Activated T-helper 2 cell treated with anti-CD3 and anti-CD28 coated beads, Interferon-gamma antibody, Interleukin-2, Interleukin-4, amounts not matched to agents 10 μg/mL and 5 μg/mL and 100 μg/mL, durations not matched to agents 14 hours and 24 hours and 36 hours (primary cell): ENCODE results near the gene FOXP2. TPM values are rescaled to one million over a fixed set of nuclear protein-coding genes. Genes with fewer than 3 reads are reported as not detected.
"Not testable (repeated sequence)": the region's sequence is repeated elsewhere in the genome, so short reads cannot be mapped to it uniquely, and the experiment has no call there.

Experiments used
- DNase-seq: peaks from one replicate; pipeline ENCODE4 v3.0.0; 2021; ENCODE audit warnings: low spot score
- H3K27ac Mint-ChIP-seq: one replicate; pipeline ENCODE4 v1.8.0; 2021; ENCODE audit warnings: mixed read lengths
- H3K27me3 Mint-ChIP-seq: one replicate; pipeline ENCODE4 v1.8.0; 2021; ENCODE audit warnings: low read depth, mixed read lengths
- H3K36me3 Mint-ChIP-seq: one replicate; pipeline ENCODE4 v1.8.0; 2021; ENCODE audit warnings: low read depth, mixed read lengths
- H3K4me1 Mint-ChIP-seq: one replicate; pipeline ENCODE4 v1.8.0; 2021; ENCODE audit warnings: low read depth, mixed read lengths
- H3K4me3 Mint-ChIP-seq: one replicate; pipeline ENCODE4 v1.8.0; 2021; ENCODE audit warnings: low read depth, mild to moderate bottlenecking, moderate library complexity, mixed read lengths
- H3K9me3 Mint-ChIP-seq: one replicate; pipeline ENCODE4 v1.8.0; 2021; ENCODE audit warnings: mixed read lengths
- intact Hi-C: fragments of 100-400 bp; cut with micrococcal nuclease; formaldehyde crosslinking; loops from one replicate; pipeline ENCODE4 v1.15.1; 2023
- total RNA-seq: library from RNA; stranded (reverse); gene quantifications from 2 replicates; pipeline ENCODE4 v1.2.3, GENCODE V29; 2022

The FOXP2 gene
- total RNA-seq, 1 donor from 2014 or later, result 0.05 TPM

- no peak overlapping the region for H3K27ac Mint-ChIP-seq
- H3K9me3 Mint-ChIP-seq, result peaks cover 13% of the 10 kb centered on the region
- intact Hi-C loops, result no loop called here
- H3K27me3 Mint-ChIP-seq, result no peaks in the 10 kb centered on the region
- H3K4me1 Mint-ChIP-seq, result no peaks in the 10 kb centered on the region
- H3K4me3 Mint-ChIP-seq, result no peak overlapping the region
- DNase-seq, result no peak
- H3K36me3 Mint-ChIP-seq, result no peaks in the 10 kb centered on the region
Observed at GRCh38 chr7:114487174-114487573, 72.6 kb downstream of the FOXP2 start.

GRCh38 chr7:114488696-114489095 is 74.1 kb downstream of the FOXP2 start:
- DNase-seq, result no peak
- Mint-ChIP-seq H3K9me3 (peaks cover 13% of the 10 kb centered on the region), H3K27ac (no peak overlapping the region), H3K4me3 (no peak overlapping the region), H3K27me3 (no peaks in the 10 kb centered on the region), H3K4me1 (no peaks in the 10 kb centered on the region), H3K36me3 (no peaks in the 10 kb centered on the region)
- intact Hi-C loops, result no loop called here

GRCh38 chr7:114497491-114497890 is 82.9 kb downstream of the FOXP2 start:
- H3K27ac Mint-ChIP-seq, H3K36me3 Mint-ChIP-seq, H3K4me3 Mint-ChIP-seq, H3K27me3 Mint-ChIP-seq, H3K9me3 Mint-ChIP-seq, H3K4me1 Mint-ChIP-seq, intact Hi-C loops, DNase-seq: not testable (repeated sequence)

GRCh38 chr7:114502454-114503254 is 88.0 kb downstream of the FOXP2 start:
- no peaks in the 10 kb centered on the region for H3K27me3 Mint-ChIP-seq
- H3K4me1 Mint-ChIP-seq, result no peaks in the 10 kb centered on the region
- DNase-seq, result no peak
- H3K27ac Mint-ChIP-seq, result no peak overlapping the region
- intact Hi-C loops, result no loop called here
- H3K9me3 Mint-ChIP-seq, result no peaks in the 10 kb centered on the region
- H3K36me3 Mint-ChIP-seq, result no peaks in the 10 kb centered on the region
- no peak overlapping the region for H3K4me3 Mint-ChIP-seq

GRCh38 chr7:114504586-114504985 is 90.0 kb downstream of the FOXP2 start:
- Mint-ChIP-seq H3K9me3 (no peaks in the 10 kb centered on the region), H3K4me1 (no peaks in the 10 kb centered on the region), H3K4me3 (no peak overlapping the region), H3K36me3 (no peaks in the 10 kb centered on the region), H3K27me3 (no peaks in the 10 kb centered on the region), H3K27ac (no peak overlapping the region)
- no peak for DNase-seq
- intact Hi-C loops, result no loop called here

- Mint-ChIP-seq H3K4me1 (no peaks in the 10 kb centered on the region), H3K4me3 (no peak overlapping the region), H3K27ac (no peak overlapping the region), H3K27me3 (no peaks in the 10 kb centered on the region), H3K36me3 (no peaks in the 10 kb centered on the region), H3K9me3 (no peaks in the 10 kb centered on the region)
- intact Hi-C loops, result no loop called here
- no peak for DNase-seq
Observed at GRCh38 chr7:114507381-114507780, 92.8 kb downstream of the FOXP2 start.

- no peaks in the 10 kb centered on the region for H3K27me3 Mint-ChIP-seq
- no peak for DNase-seq
- intact Hi-C loops, result no loop called here
- no peaks in the 10 kb centered on the region for H3K4me1 Mint-ChIP-seq
- no peak overlapping the region for H3K4me3 Mint-ChIP-seq
- H3K27ac Mint-ChIP-seq, result no peak overlapping the region
- H3K9me3 Mint-ChIP-seq, result no peaks in the 10 kb centered on the region
- H3K36me3 Mint-ChIP-seq, result no peaks in the 10 kb centered on the region
Observed at GRCh38 chr7:114508086-114508485, 93.5 kb downstream of the FOXP2 start.

- H3K36me3 Mint-ChIP-seq, result not testable (repeated sequence)
Observed at GRCh38 chr7:114510824-114511223, 96.2 kb downstream of the FOXP2 start.

GRCh38 chr7:114519240-114519639 is 104.6 kb downstream of the FOXP2 start:
- Mint-ChIP-seq H3K27me3 (no peaks in the 10 kb centered on the region), H3K9me3 (no peaks in the 10 kb centered on the region), H3K27ac (no peak overlapping the region), H3K36me3 (no peaks in the 10 kb centered on the region), H3K4me3 (no peak overlapping the region), H3K4me1 (no peaks in the 10 kb centered on the region)
- DNase-seq, result no peak
- intact Hi-C loops, result no loop called here

More at GRCh38 chr7:114510824-114511223, 96.2 kb downstream of the FOXP2 start:
- H3K9me3 Mint-ChIP-seq, DNase-seq, H3K4me3 Mint-ChIP-seq, H3K27ac Mint-ChIP-seq, intact Hi-C loops, H3K27me3 Mint-ChIP-seq, H3K4me1 Mint-ChIP-seq: not testable (repeated sequence)

- Mint-ChIP-seq H3K9me3 (no peaks in the 10 kb centered on the region), H3K36me3 (no peaks in the 10 kb centered on the region), H3K27me3 (no peaks in the 10 kb centered on the region), H3K27ac (no peak overlapping the region), H3K4me1 (no peaks in the 10 kb centered on the region), H3K4me3 (no peak overlapping the region)
- intact Hi-C loops, result no loop called here
- no peak for DNase-seq
Observed at GRCh38 chr7:114522081-114522480, 107.5 kb downstream of the FOXP2 start.

- intact Hi-C loops, result no loop called here
- H3K36me3 Mint-ChIP-seq, result no peaks in the 10 kb centered on the region
- H3K4me1 Mint-ChIP-seq, result no peaks in the 10 kb centered on the region
- H3K9me3 Mint-ChIP-seq, result no peaks in the 10 kb centered on the region
- no peak overlapping the region for H3K4me3 Mint-ChIP-seq
- no peak overlapping the region for H3K27ac Mint-ChIP-seq
- no peak for DNase-seq
- no peaks in the 10 kb centered on the region for H3K27me3 Mint-ChIP-seq
Observed at GRCh38 chr7:114527589-114527988, 113.0 kb downstream of the FOXP2 start.

GRCh38 chr7:114530057-114530611 is 115.5 kb downstream of the FOXP2 start:
- Mint-ChIP-seq H3K27me3 (no peaks in the 10 kb centered on the region), H3K9me3 (no peaks in the 10 kb centered on the region), H3K4me3 (no peak overlapping the region), H3K36me3 (no peaks in the 10 kb centered on the region), H3K4me1 (no peaks in the 10 kb centered on the region), H3K27ac (no peak overlapping the region)
- intact Hi-C loops, result no loop called here
- no peak for DNase-seq

GRCh38 chr7:114531326-114531725 is 116.7 kb downstream of the FOXP2 start:
- no peaks in the 10 kb centered on the region for H3K9me3 Mint-ChIP-seq
- H3K27me3 Mint-ChIP-seq, result no peaks in the 10 kb centered on the region
- intact Hi-C loops, result no loop called here

More at GRCh38 chr7:114531326-114531725, 116.7 kb downstream of the FOXP2 start:
- no peak for DNase-seq
- Mint-ChIP-seq H3K4me3 (no peak overlapping the region), H3K36me3 (no peaks in the 10 kb centered on the region), H3K27ac (no peak overlapping the region), H3K4me1 (no peaks in the 10 kb centered on the region)
